ENCODE data around the gene CTPS2. TPM values are rescaled to one million over a fixed set of nuclear protein-coding genes. Genes with fewer than 3 reads are reported as not detected.
"Not testable (repeated sequence)": the region's sequence is repeated elsewhere in the genome, so short reads cannot be mapped to it uniquely, and the experiment has no call there.

CTPS2 gene
- total RNA-seq, 2 donors from 2014 or later, result 17.7 to 18.9 TPM

- H3K27ac ChIP-seq, result no peak overlapping the region
- H3K4me1 ChIP-seq, result no peaks in the 10 kb centered on the region
- TF ChIP-seq, protein P1, sequence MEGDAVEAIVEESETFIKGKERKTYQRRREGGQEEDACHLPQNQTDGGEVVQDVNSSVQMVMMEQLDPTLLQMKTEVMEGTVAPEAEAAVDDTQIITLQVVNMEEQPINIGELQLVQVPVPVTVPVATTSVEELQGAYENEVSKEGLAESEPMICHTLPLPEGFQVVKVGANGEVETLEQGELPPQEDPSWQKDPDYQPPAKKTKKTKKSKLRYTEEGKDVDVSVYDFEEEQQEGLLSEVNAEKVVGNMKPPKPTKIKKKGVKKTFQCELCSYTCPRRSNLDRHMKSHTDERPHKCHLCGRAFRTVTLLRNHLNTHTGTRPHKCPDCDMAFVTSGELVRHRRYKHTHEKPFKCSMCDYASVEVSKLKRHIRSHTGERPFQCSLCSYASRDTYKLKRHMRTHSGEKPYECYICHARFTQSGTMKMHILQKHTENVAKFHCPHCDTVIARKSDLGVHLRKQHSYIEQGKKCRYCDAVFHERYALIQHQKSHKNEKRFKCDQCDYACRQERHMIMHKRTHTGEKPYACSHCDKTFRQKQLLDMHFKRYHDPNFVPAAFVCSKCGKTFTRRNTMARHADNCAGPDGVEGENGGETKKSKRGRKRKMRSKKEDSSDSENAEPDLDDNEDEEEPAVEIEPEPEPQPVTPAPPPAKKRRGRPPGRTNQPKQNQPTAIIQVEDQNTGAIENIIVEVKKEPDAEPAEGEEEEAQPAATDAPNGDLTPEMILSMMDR (IDR thresholded peaks at IDR 0.05), result no peak
- H3K27me3 ChIP-seq, result no peaks in the 10 kb centered on the region
- intact Hi-C loops (cut with DNase I), result no loop called here
- no peaks in the 10 kb centered on the region for H3K9me3 ChIP-seq
- DNase-seq, result no peak
- H3K36me3 ChIP-seq, result no peaks in the 10 kb centered on the region
- H3K9ac ChIP-seq (ENCODE audit: low read depth in 2 of 2, low read length in 2 of 2), result no peak overlapping the region
- H3K4me3 ChIP-seq, result no peak overlapping the region
These were observed 82.6 kb downstream of the CTPS2 start for GRCh38 chrX:16629909-16630308.

DNA sequence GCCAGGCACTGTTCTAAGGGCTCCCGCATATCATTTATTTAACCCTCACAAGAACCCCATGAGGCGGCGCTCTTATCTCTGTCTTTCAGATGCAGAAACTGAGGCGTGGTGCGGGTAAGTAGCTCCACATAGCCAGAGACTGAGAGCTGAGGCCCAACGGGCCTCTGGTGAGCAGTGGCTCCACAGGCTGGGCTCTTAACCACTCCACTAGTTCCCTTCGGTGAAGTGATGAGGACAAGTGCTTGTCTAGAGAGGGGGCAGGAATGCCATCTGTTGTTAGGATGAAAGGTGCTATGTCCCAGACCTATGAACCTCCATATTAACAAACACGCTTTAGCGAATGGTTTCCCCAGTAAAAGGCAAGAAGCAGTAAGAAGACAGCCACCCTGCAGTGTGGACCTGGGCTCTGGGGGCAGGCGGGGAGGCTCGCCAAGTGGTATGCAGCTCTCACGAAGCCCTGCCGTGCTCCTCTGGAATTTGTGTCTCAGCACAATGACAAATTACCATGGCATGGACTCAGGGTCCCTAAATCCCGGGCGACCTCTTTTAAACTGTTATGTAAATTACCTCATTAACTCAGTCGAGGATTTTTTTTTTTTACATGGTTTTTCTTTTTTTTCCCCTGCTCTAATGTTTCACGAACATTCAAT, 83.4 kb downstream of the CTPS2 start:
- no peaks in the 10 kb centered on the region for H3K27me3 ChIP-seq
- H3K4me1 ChIP-seq, result no peaks in the 10 kb centered on the region
- intact Hi-C loops (cut with DNase I), result no loop called here
- TF ChIP-seq, protein P1 (IDR thresholded peaks at IDR 0.05), result no peak
- no peaks in the 10 kb centered on the region for H3K36me3 ChIP-seq
- no peaks in the 10 kb centered on the region for H3K9me3 ChIP-seq
- no peak for DNase-seq
- no peak overlapping the region for H3K27ac ChIP-seq
- no peak overlapping the region for H3K9ac ChIP-seq (ENCODE audit: low read depth in 2 of 2, low read length in 2 of 2)
- no peak overlapping the region for H3K4me3 ChIP-seq

- intact Hi-C loops (cut with DNase I); H3K4me1 ChIP-seq; H3K4me3 ChIP-seq; H3K9ac ChIP-seq (ENCODE audit: low read depth in 2 of 2, low read length in 2 of 2); H3K36me3 ChIP-seq; DNase-seq; H3K27me3 ChIP-seq; H3K27ac ChIP-seq; H3K9me3 ChIP-seq: not testable (repeated sequence)
These were observed 84.0 kb downstream of the CTPS2 start for GRCh38 chrX:16628511-16628910.

GRCh38 chrX:16619024-16619423, 93.4 kb downstream of the CTPS2 start:
- Histone ChIP-seq H3K4me3 (no peak overlapping the region), H3K27ac (no peak overlapping the region), H3K27me3 (no peaks in the 10 kb centered on the region), H3K9ac (ENCODE audit: low read depth in 2 of 2, low read length in 2 of 2) (no peak overlapping the region), H3K4me1 (no peaks in the 10 kb centered on the region), H3K36me3 (no peaks in the 10 kb centered on the region), H3K9me3 (no peaks in the 10 kb centered on the region)
- TF ChIP-seq, protein P1 (IDR thresholded peaks at IDR 0.05), result no peak
- intact Hi-C loops (cut with DNase I), result no loop called here
- no peak for DNase-seq

- Histone ChIP-seq H3K27ac (no peak overlapping the region), H3K36me3 (no peaks in the 10 kb centered on the region), H3K4me3 (no peak overlapping the region), H3K9me3 (no peaks in the 10 kb centered on the region), H3K9ac (ENCODE audit: low read depth in 2 of 2, low read length in 2 of 2) (no peak overlapping the region), H3K27me3 (no peaks in the 10 kb centered on the region), H3K4me1 (no peaks in the 10 kb centered on the region)
- no peak for DNase-seq
- TF ChIP-seq, protein P1 (IDR thresholded peaks at IDR 0.05), result no peak
- intact Hi-C loops (cut with DNase I), result no loop called here
These were observed 94.0 kb downstream of the CTPS2 start for GRCh38 chrX:16618422-16618821.

DNA sequence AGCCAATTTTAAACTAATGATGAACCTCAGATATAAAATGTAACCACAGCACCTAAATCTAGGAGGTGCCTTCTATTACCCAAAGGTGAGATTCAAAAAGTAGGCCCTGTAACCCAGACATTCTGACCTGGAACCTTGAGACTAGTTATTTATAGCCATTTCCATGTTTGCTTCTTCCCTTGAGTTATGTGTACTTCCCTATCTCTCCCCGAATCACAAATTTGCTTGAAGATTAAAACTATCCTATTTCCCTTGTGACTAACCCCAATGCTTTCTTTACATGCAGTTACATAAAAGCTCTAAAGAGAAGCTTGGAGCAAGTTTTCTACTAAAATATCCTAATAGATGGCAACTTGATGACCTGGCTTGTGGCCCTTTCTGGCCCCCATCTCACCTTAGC, 95.1 kb downstream of the CTPS2 start:
- intact Hi-C loops (cut with DNase I), result no loop called here
- no peak for DNase-seq
- H3K9ac ChIP-seq (ENCODE audit: low read depth in 2 of 2, low read length in 2 of 2), result no peak overlapping the region
- no peak overlapping the region for H3K27ac ChIP-seq
- H3K9me3 ChIP-seq, result no peaks in the 10 kb centered on the region
- no peak overlapping the region for H3K4me3 ChIP-seq
- H3K36me3 ChIP-seq, result no peaks in the 10 kb centered on the region
- H3K27me3 ChIP-seq, result no peaks in the 10 kb centered on the region
- H3K4me1 ChIP-seq, result no peaks in the 10 kb centered on the region
- TF ChIP-seq, protein P1 (IDR thresholded peaks at IDR 0.05), result no peak

All from colonic mucosa (tissue), 4 donors.